ENCODE results near the gene OXSR1.

- TF ChIP-seq GATA3 (IDR thresholded peaks at IDR 0.05; ENCODE audit: low read depth, low read length), result no peak
- TF ChIP-seq GATA2 (IDR thresholded peaks at IDR 0.05; ENCODE audit: low read depth, low read length), result no peak
Observed at GRCh38 chr3:38173834-38174418, 8.6 kb downstream of the OXSR1 start.
